H1 (cell line): ENCODE results near the gene INSIG1. TPM values are rescaled to one million over a fixed set of nuclear protein-coding genes. Genes with fewer than 3 reads are reported as not detected.

Experiments
- CHD7 ChIP-seq: fragments of 300-600 bp; sonication (generic); IDR thresholded peaks from 2 replicates; pipeline ENCODE4 v1.7.1; 2012; ENCODE audit warnings: low read length, moderate library complexity, mild to moderate bottlenecking, inconsistent platforms; ENCODE audit not compliant: insufficient replicate concordance
- JUN ChIP-seq: IDR thresholded peaks from 2 replicates; pipeline ENCODE4 v1.6.1; 2011; ENCODE audit warnings: low read depth, mild to moderate bottlenecking, improper control_type of control experiment, low read length
- MAX ChIP-seq: IDR thresholded peaks from 2 replicates; pipeline ENCODE4 v1.6.1; 2012; ENCODE audit warnings: inconsistent platforms
- SIRT6 ChIP-seq: IDR thresholded peaks from one replicate; pipeline ENCODE4 v1.7.1; 2012; ENCODE audit warnings: low read length, inconsistent platforms
- SIX5 ChIP-seq: IDR thresholded peaks from 2 replicates; pipeline ENCODE4 v1.6.1; 2011; ENCODE audit warnings: mild to moderate bottlenecking, low read depth, low read length
- SP1 ChIP-seq: IDR thresholded peaks from 2 replicates; pipeline ENCODE4 v1.6.1; 2011; ENCODE audit warnings: low read depth, low read length
- SP4 ChIP-seq: IDR thresholded peaks from 2 replicates; pipeline ENCODE4 v1.6.1; 2012; ENCODE audit warnings: low read length, inconsistent platforms
- SRF ChIP-seq: IDR thresholded peaks from 2 replicates; pipeline ENCODE4 v1.6.1; 2011; ENCODE audit warnings: mild to moderate bottlenecking, low read depth, low read length, moderate library complexity
- TAF7 ChIP-seq: optimal IDR thresholded peaks from 2 replicates; pipeline ENCODE3; 2011; ENCODE audit warnings: low read depth, mild to moderate bottlenecking, inconsistent platforms, low read length, moderate library complexity, borderline replicate concordance
- USF2 ChIP-seq: IDR thresholded peaks from 2 replicates; pipeline ENCODE4 v1.6.1; 2011; ENCODE audit warnings: low read length, improper control_type of control experiment
- polyA plus RNA-seq, 7 experiments: library from polyadenylated mRNA; depleted of rRNA in 3 of 7; stranded (reverse) in 5 of 7; unstranded in 2 of 7; fragments of >200 nt in 5 of 7; fragments of 200-250 nt in 2 of 7; gene quantifications; 1 replicate in 5 of 7; 2 replicates in 1 of 7; 4 replicates in 1 of 7; pipeline versions ENCODE4 v1.2.1 to v1.2.3, GENCODE V29; 2011 to 2013; ENCODE audit warnings: missing spikeins in 2 of 7, mixed read lengths in 2 of 7
- total RNA-seq: library from RNA; stranded (reverse); fragmentation: NEBNext Ultra II Directional; extraction: Animal tissue kit (Norgen Biotek cat#: 25700); gene quantifications from 2 replicates; pipeline ENCODE4 v1.2.1, GENCODE V29; 2021

Gene INSIG1
- total and polyA plus RNA-seq, 2 of the 8 experiments (the other 6 are each of a cell fraction or from before 2014, with no cell fraction given), result 40.0 to 58.4 TPM

- TF ChIP-seq CHD7, result no peak
- no peak for TF ChIP-seq USF2
- no peak for TF ChIP-seq SIX5
- TF ChIP-seq TAF7, result no peak
- no peak for TF ChIP-seq SP1
- TF ChIP-seq SIRT6, result no peak
- TF ChIP-seq MAX, result no peak
- no peak for TF ChIP-seq SP4
- TF ChIP-seq SRF, result no peak
- TF ChIP-seq JUN, result no peak
These were observed 28.6 kb upstream of the INSIG1 start (continued) for GRCh38 chr7:155268921-155269650.
